ENCODE data around the gene PLXNC1.

Gene PLXNC1

DNA sequence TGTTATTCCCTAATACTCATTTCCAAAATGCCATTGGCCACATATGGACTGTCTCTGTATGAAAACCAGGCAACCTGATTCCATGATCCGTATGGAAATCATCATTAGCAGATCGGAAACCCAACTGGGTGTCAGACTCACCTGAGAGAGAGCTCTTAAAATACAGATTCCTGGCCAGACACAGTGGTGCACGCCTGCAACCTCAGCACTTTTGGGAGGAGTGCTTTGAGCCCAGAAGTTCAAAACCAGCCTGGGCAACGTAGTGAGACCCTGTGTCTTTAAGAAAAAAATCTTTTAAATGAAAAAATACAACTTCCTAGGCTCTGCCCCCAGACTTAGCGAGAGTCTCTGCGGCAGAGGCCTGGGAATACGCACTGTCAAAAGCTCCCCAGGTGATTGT is 37.4 kb downstream of the PLXNC1 start:
- peaks cover 32% of the 10 kb centered on the region for H3F3A ChIP-seq (ENCODE audit: insufficient read depth, low read length)
- H3K79me2 ChIP-seq (ENCODE audit: low read length), result peaks cover 72% of the 10 kb centered on the region
- TF ChIP-seq EZH2phosphoT487 (IDR thresholded peaks at IDR 0.05; ENCODE audit: low read length), result no peak
- TF ChIP-seq EZH2 (optimal IDR thresholded peaks at IDR 0.05; ENCODE audit: low read depth, low read length), result no peak
- TF ChIP-seq, protein P1, sequence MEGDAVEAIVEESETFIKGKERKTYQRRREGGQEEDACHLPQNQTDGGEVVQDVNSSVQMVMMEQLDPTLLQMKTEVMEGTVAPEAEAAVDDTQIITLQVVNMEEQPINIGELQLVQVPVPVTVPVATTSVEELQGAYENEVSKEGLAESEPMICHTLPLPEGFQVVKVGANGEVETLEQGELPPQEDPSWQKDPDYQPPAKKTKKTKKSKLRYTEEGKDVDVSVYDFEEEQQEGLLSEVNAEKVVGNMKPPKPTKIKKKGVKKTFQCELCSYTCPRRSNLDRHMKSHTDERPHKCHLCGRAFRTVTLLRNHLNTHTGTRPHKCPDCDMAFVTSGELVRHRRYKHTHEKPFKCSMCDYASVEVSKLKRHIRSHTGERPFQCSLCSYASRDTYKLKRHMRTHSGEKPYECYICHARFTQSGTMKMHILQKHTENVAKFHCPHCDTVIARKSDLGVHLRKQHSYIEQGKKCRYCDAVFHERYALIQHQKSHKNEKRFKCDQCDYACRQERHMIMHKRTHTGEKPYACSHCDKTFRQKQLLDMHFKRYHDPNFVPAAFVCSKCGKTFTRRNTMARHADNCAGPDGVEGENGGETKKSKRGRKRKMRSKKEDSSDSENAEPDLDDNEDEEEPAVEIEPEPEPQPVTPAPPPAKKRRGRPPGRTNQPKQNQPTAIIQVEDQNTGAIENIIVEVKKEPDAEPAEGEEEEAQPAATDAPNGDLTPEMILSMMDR (IDR thresholded peaks at IDR 0.05; ENCODE audit: low read length), result no peak
- H3K36me3 ChIP-seq (replicated peaks; ENCODE audit: insufficient read depth, low read length), result peaks cover 17% of the 10 kb centered on the region
- no peak for DNase-seq
- no peak overlapping the region for H3K4me3 ChIP-seq (ENCODE audit: low read length)
- no peak overlapping the region for H3K4me2 ChIP-seq (ENCODE audit: low read depth, low read length)
- H4K20me1 ChIP-seq (ENCODE audit: insufficient read depth, low read length), result no peaks in the 10 kb centered on the region
- no peak overlapping the region for H3K9ac ChIP-seq (ENCODE audit: low read length)
- H3K9me3 ChIP-seq (replicated peaks; ENCODE audit: insufficient read depth, low read length), result no peaks in the 10 kb centered on the region
- no peak overlapping the region for H2AFZ ChIP-seq (ENCODE audit: low read length)
- H3K27me3 ChIP-seq (replicated peaks; ENCODE audit: insufficient read depth, low read length), result no peaks in the 10 kb centered on the region
- peaks cover 46% of the 10 kb centered on the region for H3K4me1 ChIP-seq (ENCODE audit: low read length)
- H3K9me2 ChIP-seq (replicated peaks; ENCODE audit: insufficient read depth, low read length), result no peaks in the 10 kb centered on the region
- no peak overlapping the region; the same call in 1 of the 2 replicates for H3K27ac ChIP-seq (ENCODE audit: low read length)

DNA sequence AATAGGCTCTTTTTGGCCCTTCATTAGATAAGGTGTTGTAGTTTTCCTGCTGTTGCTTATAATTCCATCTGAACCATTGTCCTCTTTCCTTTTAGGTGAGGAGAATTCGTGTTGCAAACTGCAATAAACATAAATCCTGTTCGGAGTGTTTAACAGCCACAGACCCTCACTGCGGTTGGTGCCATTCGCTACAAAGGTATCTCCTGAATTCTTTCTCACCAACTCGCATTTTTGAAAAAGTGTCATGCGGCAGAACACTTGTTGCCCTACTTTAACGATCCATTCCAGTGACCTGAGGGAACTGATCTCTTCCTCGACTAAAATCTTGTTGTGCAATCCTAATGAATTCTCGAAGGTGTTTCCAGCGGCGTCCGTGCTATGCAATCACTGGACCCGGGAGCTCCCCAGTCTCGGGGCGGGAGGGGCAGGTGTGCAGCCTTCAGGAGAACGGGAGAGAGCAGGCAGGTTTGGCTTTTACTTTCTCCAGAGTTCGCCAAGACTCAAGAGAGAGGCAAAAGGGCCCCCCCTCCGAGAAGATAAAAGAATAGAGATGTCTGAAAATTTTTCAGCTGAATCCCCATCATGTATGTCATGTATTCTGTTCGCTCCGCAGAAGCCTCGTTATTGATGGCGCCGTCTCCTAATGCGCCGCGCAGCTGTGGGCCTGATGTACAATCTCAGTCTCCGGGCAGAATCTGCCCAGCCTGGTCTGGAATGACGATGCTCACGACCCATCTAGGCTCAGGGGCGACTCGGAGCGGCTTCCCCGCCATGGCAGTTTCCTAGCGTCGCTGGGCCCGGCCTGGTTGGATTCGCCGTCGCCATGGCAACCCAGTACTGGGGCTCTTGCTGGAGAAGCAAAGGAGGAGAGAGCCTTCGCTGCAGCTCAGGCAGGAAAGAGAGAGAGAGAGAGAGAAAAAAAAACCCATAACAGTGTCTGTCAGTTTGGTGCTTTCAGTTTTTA is 38.2 kb downstream of the PLXNC1 start:
- peaks cover 16% of the 10 kb centered on the region for H3K36me3 ChIP-seq (replicated peaks; ENCODE audit: insufficient read depth, low read length)
- H2AFZ ChIP-seq (ENCODE audit: low read length), result no peak overlapping the region
- DNase-seq, result no peak
- H3F3A ChIP-seq (ENCODE audit: insufficient read depth, low read length), result peaks cover 40% of the 10 kb centered on the region
- peaks cover 69% of the 10 kb centered on the region for H3K79me2 ChIP-seq (ENCODE audit: low read length)
- peaks cover 54% of the 10 kb centered on the region for H3K4me1 ChIP-seq (ENCODE audit: low read length)
- no peak overlapping the region for H3K27ac ChIP-seq (ENCODE audit: low read length)
- no peaks in the 10 kb centered on the region for H3K27me3 ChIP-seq (replicated peaks; ENCODE audit: insufficient read depth, low read length)
- H4K20me1 ChIP-seq (ENCODE audit: insufficient read depth, low read length), result no peaks in the 10 kb centered on the region
- H3K9ac ChIP-seq (ENCODE audit: low read length), result no peak overlapping the region
- no peak overlapping the region for H3K4me2 ChIP-seq (ENCODE audit: low read depth, low read length)
- H3K9me2 ChIP-seq (replicated peaks; ENCODE audit: insufficient read depth, low read length), result no peaks in the 10 kb centered on the region
- TF ChIP-seq EZH2phosphoT487 (IDR thresholded peaks at IDR 0.05; ENCODE audit: low read length) (no peak), EZH2 (optimal IDR thresholded peaks at IDR 0.05; ENCODE audit: low read depth, low read length) (no peak)
- TF ChIP-seq, protein P1 (IDR thresholded peaks at IDR 0.05; ENCODE audit: low read length), result no peak
- H3K9me3 ChIP-seq (replicated peaks; ENCODE audit: insufficient read depth, low read length), result no peaks in the 10 kb centered on the region
- H3K4me3 ChIP-seq (ENCODE audit: low read length), result no peak overlapping the region

DNA sequence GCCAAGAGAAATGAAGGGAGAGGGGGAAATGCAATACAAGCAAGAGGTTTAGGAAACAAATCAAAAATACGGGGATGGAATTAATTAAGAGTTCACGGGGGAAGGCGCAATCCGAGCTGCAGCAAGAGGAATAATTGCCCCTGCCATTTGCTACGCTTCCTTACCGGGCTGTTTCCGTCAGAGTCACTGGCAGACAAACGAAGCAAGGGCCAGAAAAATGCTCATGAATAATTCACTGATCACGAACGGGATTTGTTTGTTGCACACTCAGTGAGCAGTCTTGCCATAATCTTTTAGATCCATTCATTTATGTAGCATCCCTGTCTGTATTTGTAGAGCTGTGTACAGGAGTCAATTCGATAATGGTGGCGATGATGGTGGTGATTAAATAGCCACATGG is 39.0 kb downstream of the PLXNC1 start:
- Histone ChIP-seq H3K9ac (ENCODE audit: low read length) (no peak overlapping the region), H3K27me3 (replicated peaks; ENCODE audit: insufficient read depth, low read length) (no peaks in the 10 kb centered on the region), H3K27ac (ENCODE audit: low read length) (peak overlapping the region; percentile 99; the same call in 1 of the 2 replicates), H3K36me3 (replicated peaks; ENCODE audit: insufficient read depth, low read length) (peaks cover 11% of the 10 kb centered on the region), H3K4me2 (ENCODE audit: low read depth, low read length) (no peak overlapping the region), H2AFZ (ENCODE audit: low read length) (no peak overlapping the region), H3K9me3 (replicated peaks; ENCODE audit: insufficient read depth, low read length) (no peaks in the 10 kb centered on the region), H3K9me2 (replicated peaks; ENCODE audit: insufficient read depth, low read length) (no peaks in the 10 kb centered on the region), H3K79me2 (ENCODE audit: low read length) (peaks cover 70% of the 10 kb centered on the region), H4K20me1 (ENCODE audit: insufficient read depth, low read length) (no peaks in the 10 kb centered on the region), H3K4me3 (ENCODE audit: low read length) (no peak overlapping the region), H3F3A (ENCODE audit: insufficient read depth, low read length) (peaks cover 48% of the 10 kb centered on the region), H3K4me1 (ENCODE audit: low read length) (peaks cover 62% of the 10 kb centered on the region)
- TF ChIP-seq EZH2 (optimal IDR thresholded peaks at IDR 0.05; ENCODE audit: low read depth, low read length), result no peak
- TF ChIP-seq EZH2phosphoT487 (IDR thresholded peaks at IDR 0.05; ENCODE audit: low read length), result no peak
- TF ChIP-seq, protein P1 (IDR thresholded peaks at IDR 0.05; ENCODE audit: low read length), result no peak
- DNase-seq, result no peak

Measured in MM.1S (cell line).